Calu3 (cell line): ENCODE results near the gene JPH4. TPM values are rescaled to one million over a fixed set of nuclear protein-coding genes. Genes with fewer than 3 reads are reported as not detected.

Experiments used
- BruUV-seq: library from RNA; stranded (reverse); fragments of 400-500 nt; replicated peaks from 2 replicates; lab custom pipeline; 2021; lab: Mats Ljungman, UMichigan
- CTCF ChIA-PET: fragments of 300-600 bp; sonication (Branson Sonifier 250); formaldehyde crosslinking; loops from one replicate; lab custom pipeline; 2022; ENCODE audit warnings: antibody characterized with exemption; lab: Charles Lee
- DNase-seq: peaks from one replicate; pipeline ENCODE4 v3.0.0; 2022
- H3K27ac Mint-ChIP-seq: one replicate; pipeline ENCODE4 v1.8.0; 2022; ENCODE audit warnings: mixed read lengths; ENCODE audit not compliant: unreplicated experiment
- H3K27me3 Mint-ChIP-seq: one replicate; pipeline ENCODE4 v1.8.0; 2022; ENCODE audit warnings: mixed read lengths; ENCODE audit not compliant: unreplicated experiment
- H3K36me3 Mint-ChIP-seq: one replicate; pipeline ENCODE4 v1.8.0; 2022; ENCODE audit warnings: mild to moderate bottlenecking, moderate library complexity, mixed read lengths; ENCODE audit not compliant: insufficient read depth, unreplicated experiment
- H3K4me1 Mint-ChIP-seq: one replicate; pipeline ENCODE4 v1.8.0; 2022; ENCODE audit warnings: mild to moderate bottlenecking, low read depth, mixed read lengths; ENCODE audit not compliant: unreplicated experiment
- H3K4me3 Mint-ChIP-seq: one replicate; pipeline ENCODE4 v1.8.0; 2022; ENCODE audit warnings: mild to moderate bottlenecking, low read depth, moderate library complexity, mixed read lengths; ENCODE audit not compliant: unreplicated experiment
- H3K9me3 Mint-ChIP-seq: one replicate; pipeline ENCODE4 v1.8.0; 2022; ENCODE audit warnings: low read depth, mixed read lengths; ENCODE audit not compliant: unreplicated experiment
- intact Hi-C: fragments of 100-400 bp; cut with micrococcal nuclease; formaldehyde crosslinking; loops from one replicate; pipeline ENCODE4 v1.10.0; 2022; ENCODE audit not compliant: unreplicated experiment
- total RNA-seq: library from RNA; stranded (reverse); gene quantifications from 2 replicates; pipeline ENCODE4 v1.2.3, GENCODE V29; 2022
- TF ChIP-seq, protein P1 (sequence below): fragments of 200-600 bp; IDR thresholded peaks from one replicate; pipeline ENCODE4 v1.8.0; 2022; ENCODE audit warnings: antibody characterized with exemption; ENCODE audit not compliant: unreplicated experiment

JPH4 gene
- total RNA-seq, 1 experiment from 2014 or later: not detected

GRCh38 chr14:23531391-23531790, 47.2 kb downstream of the JPH4 start:
- no TSS peak for BruUV-seq
- H3K27me3 Mint-ChIP-seq: no peaks in the 10 kb centered on the region
- H3K36me3 Mint-ChIP-seq: no peaks in the 10 kb centered on the region
- TF ChIP-seq, protein P1, sequence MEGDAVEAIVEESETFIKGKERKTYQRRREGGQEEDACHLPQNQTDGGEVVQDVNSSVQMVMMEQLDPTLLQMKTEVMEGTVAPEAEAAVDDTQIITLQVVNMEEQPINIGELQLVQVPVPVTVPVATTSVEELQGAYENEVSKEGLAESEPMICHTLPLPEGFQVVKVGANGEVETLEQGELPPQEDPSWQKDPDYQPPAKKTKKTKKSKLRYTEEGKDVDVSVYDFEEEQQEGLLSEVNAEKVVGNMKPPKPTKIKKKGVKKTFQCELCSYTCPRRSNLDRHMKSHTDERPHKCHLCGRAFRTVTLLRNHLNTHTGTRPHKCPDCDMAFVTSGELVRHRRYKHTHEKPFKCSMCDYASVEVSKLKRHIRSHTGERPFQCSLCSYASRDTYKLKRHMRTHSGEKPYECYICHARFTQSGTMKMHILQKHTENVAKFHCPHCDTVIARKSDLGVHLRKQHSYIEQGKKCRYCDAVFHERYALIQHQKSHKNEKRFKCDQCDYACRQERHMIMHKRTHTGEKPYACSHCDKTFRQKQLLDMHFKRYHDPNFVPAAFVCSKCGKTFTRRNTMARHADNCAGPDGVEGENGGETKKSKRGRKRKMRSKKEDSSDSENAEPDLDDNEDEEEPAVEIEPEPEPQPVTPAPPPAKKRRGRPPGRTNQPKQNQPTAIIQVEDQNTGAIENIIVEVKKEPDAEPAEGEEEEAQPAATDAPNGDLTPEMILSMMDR: no peak
- no peaks in the 10 kb centered on the region for H3K4me1 Mint-ChIP-seq
- H3K9me3 Mint-ChIP-seq: no peaks in the 10 kb centered on the region
- H3K27ac Mint-ChIP-seq: no peak overlapping the region
- no peak overlapping the region for H3K4me3 Mint-ChIP-seq
- CTCF ChIA-PET: no interaction called here
- no peak for DNase-seq
- intact Hi-C loops: no loop called here

DNA sequence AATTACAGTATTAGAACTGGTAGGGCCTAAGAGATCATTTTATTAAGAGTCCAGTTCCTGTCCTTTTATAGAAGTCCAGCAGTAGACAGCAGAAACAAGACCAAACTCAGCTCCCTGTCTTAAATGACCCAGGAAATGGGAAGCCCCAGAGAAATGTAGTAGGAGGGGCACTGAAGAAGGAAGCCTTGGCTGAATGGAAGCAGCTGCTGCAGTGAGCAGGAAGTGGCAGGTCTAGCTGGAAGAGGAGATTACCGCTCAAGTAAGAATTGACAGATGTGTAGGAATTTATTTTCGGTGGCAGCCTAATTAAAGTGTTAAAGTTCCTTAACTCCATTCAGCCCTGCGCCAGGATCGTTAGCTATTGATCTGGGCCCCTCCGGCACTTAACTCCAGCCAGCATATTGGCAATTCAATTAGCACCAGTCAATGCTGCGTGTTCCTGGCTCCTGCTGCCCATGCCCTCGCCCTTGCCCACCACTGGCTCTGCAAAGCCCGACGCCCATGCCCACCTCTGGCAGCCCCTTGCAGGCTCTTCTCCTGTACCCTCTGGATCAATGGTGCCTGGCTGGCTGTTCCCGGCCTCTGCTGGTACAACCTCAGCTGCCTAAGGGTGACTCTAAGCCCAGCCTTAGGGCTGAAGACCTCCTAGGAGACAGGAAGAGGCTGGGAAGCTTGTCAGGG, 48.1 kb downstream of the JPH4 start:
- H3K36me3 Mint-ChIP-seq: no peaks in the 10 kb centered on the region
- CTCF ChIA-PET: no interaction called here
- no peak for DNase-seq
- no peaks in the 10 kb centered on the region for H3K27me3 Mint-ChIP-seq
- intact Hi-C loops: no loop called here
- no peaks in the 10 kb centered on the region for H3K4me1 Mint-ChIP-seq
- H3K9me3 Mint-ChIP-seq: no peaks in the 10 kb centered on the region
- BruUV-seq: no TSS peak
- no peak overlapping the region for H3K4me3 Mint-ChIP-seq
- TF ChIP-seq, protein P1: no peak
- H3K27ac Mint-ChIP-seq: no peak overlapping the region

DNA sequence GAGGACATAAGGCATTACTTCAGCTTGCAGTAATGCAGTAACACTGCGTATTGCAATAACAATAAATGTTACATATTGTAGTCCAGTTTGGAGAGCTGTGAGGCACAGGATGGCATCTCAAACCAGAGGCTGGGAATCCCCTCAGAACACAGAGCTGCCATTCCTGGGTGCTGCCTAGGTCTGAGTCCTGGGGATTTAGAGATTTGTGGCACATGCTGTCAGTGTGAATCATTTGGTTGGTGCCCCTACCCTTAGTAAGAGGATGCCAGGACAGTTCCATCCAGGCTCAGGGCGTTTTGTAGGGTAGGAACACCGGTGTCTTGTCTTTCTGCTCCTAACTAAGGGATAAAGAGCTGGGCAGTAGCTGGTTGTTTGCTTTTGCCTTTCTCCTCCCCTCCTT, 49.6 kb downstream of the JPH4 start:
- H3K4me1 Mint-ChIP-seq: no peaks in the 10 kb centered on the region
- CTCF ChIA-PET: no interaction called here
- no peak overlapping the region for H3K4me3 Mint-ChIP-seq
- TF ChIP-seq, protein P1: no peak
- H3K36me3 Mint-ChIP-seq: no peaks in the 10 kb centered on the region
- H3K27ac Mint-ChIP-seq: no peak overlapping the region
- H3K9me3 Mint-ChIP-seq: no peaks in the 10 kb centered on the region
- intact Hi-C loops: no loop called here
- no peaks in the 10 kb centered on the region for H3K27me3 Mint-ChIP-seq
- DNase-seq: no peak
- BruUV-seq: no TSS peak

GRCh38 chr14:23528555-23528954, 50.0 kb downstream of the JPH4 start:
- CTCF ChIA-PET: no interaction called here
- no peak overlapping the region for H3K4me3 Mint-ChIP-seq
- no peak overlapping the region for H3K27ac Mint-ChIP-seq
- TF ChIP-seq, protein P1: no peak
- H3K4me1 Mint-ChIP-seq: no peaks in the 10 kb centered on the region
- peak; percentile 9 for DNase-seq
- intact Hi-C loops: no loop called here
- no peaks in the 10 kb centered on the region for H3K36me3 Mint-ChIP-seq
- no peaks in the 10 kb centered on the region for H3K27me3 Mint-ChIP-seq
- no TSS peak for BruUV-seq
- H3K9me3 Mint-ChIP-seq: no peaks in the 10 kb centered on the region
